Stimulated activated CD4-positive, alpha-beta T cell treated with anti-CD3 and anti-CD28 coated beads, Interleukin-4, amount 100 ng/mL, for 24 hours (primary cell): Measurements from ENCODE around the gene CRNN.

Experiments used
- DNase-seq: peaks from one replicate; pipeline ENCODE4 v3.0.0-alpha.2; 2020

Gene CRNN

GRCh38 chr1:152413909-152414308, at the start of gene CRNN:
Gene CRNN (minus strand): TSS chr1:152414263. CDS start chr1:152412233, 2,030 bp downstream.
- DNase-seq = no peak

- DNase-seq = no peak
Measured at GRCh38 chr1:152462636-152463035, 48.6 kb upstream of the CRNN start.

GRCh38 chr1:152461544-152461943, 47.5 kb upstream of the CRNN start:
- peak; percentile 65 for DNase-seq

- no peak for DNase-seq
Measured at GRCh38 chr1:152460529-152460899, 46.5 kb upstream of the CRNN start.

- peak; percentile 78 for DNase-seq
Measured at GRCh38 chr1:152459596-152460528, 45.8 kb upstream of the CRNN start.

- peak; percentile 84 for DNase-seq
Measured at GRCh38 chr1:152458384-152459185, 44.5 kb upstream of the CRNN start.

GRCh38 chr1:152457561-152457960, 43.5 kb upstream of the CRNN start:
- no peak for DNase-seq

GRCh38 chr1:152457071-152457470, 43.0 kb upstream of the CRNN start:
- no peak for DNase-seq

- DNase-seq = no peak
Measured at GRCh38 chr1:152451254-152451653, 37.2 kb upstream of the CRNN start.

GRCh38 chr1:152449661-152450060, 35.6 kb upstream of the CRNN start:
- no peak for DNase-seq

GRCh38 chr1:152448496-152448895, 34.4 kb upstream of the CRNN start:
- no peak for DNase-seq

GRCh38 chr1:152448095-152448494, 34.0 kb upstream of the CRNN start:
- no peak for DNase-seq

GRCh38 chr1:152447484-152447883, 33.4 kb upstream of the CRNN start:
- DNase-seq = no peak

- no peak for DNase-seq
Measured at GRCh38 chr1:152444045-152444444, 30.0 kb upstream of the CRNN start.

GRCh38 chr1:152442765-152443164, 28.7 kb upstream of the CRNN start:
- DNase-seq = no peak

GRCh38 chr1:152442301-152442700, 28.2 kb upstream of the CRNN start:
- DNase-seq = no peak

- DNase-seq = no peak
Measured at GRCh38 chr1:152441756-152442155, 27.7 kb upstream of the CRNN start.

- DNase-seq = peak; percentile 76
Measured at GRCh38 chr1:152440635-152441471, 26.8 kb upstream of the CRNN start.

GRCh38 chr1:152436593-152437496, 22.8 kb upstream of the CRNN start:
- no peak for DNase-seq

GRCh38 chr1:152427458-152427857, 13.4 kb upstream of the CRNN start:
- no peak for DNase-seq

- no peak for DNase-seq
Measured at GRCh38 chr1:152426731-152427130, 12.7 kb upstream of the CRNN start.

- DNase-seq = no peak
Measured at GRCh38 chr1:152419917-152420316, 5.9 kb upstream of the CRNN start.
